Vein endothelial cell (primary cell): Measurements from ENCODE around the gene POTEE. TPM values are rescaled to one million over a fixed set of nuclear protein-coding genes. Genes with fewer than 3 reads are reported as not detected.

Experiments used
- small RNA-seq: library from RNA; depleted of rRNA; stranded (forward); fragments of <200 nt; gene quantifications from one replicate; pipeline ENCODE3, GENCODE V24; 2012
- total RNA-seq: library from RNA; depleted of rRNA; stranded (reverse); fragments of >200 nt; gene quantifications from 2 replicates; pipeline ENCODE4 v1.2.3, GENCODE V29; 2012

POTEE gene
- total RNA-seq: 0.29 and 0.33 TPM in 2 replicates

GRCh38 chr2:131209030-131209772 lies at the start of gene POTEE:
Gene POTEE, plus strand, starts transcription at chr2:131209536. Its CDS starts 8,867 bp downstream, at chr2:131218403.

Small RNA genes within 50 kb of the gene (small RNA-seq; reads per million reads assigned to genes)
- gene AC009477.1: not detected
- gene RNU6-127P: not detected

Other genes with a start within 250 kb of the POTEE start
- 124 and 146 TPM in 2 replicates for gene FAM168B, start 116.1 kb upstream of the POTEE start, total RNA-seq
- gene PLEKHB2, start 104.2 kb upstream of the POTEE start, total RNA-seq: 95.1 and 111 TPM in 2 replicates
- under 0.01 and 0.10 TPM in 2 replicates for gene RAB6D, start 154.6 kb downstream of the POTEE start, total RNA-seq